ENCODE measurements around the gene TMEM8B.

The TMEM8B gene

GRCh38 chr9:35792024-35792813, 36.8 kb upstream of the TMEM8B start:
- H3K14ac ChIP-seq (ENCODE audit: low read length), result peak overlapping the region; percentile 48
- no CpG with 5 or more reads among the region's 34 CpGs for WGBS, 2 donors (ENCODE audit: extremely low coverage in 2 of 2, insufficient read length in 2 of 2, insufficient replicate concordance in 1 of 2)
- H2BK120ac ChIP-seq (ENCODE audit: low read depth, low read length), result no peak overlapping the region
- H4K8ac ChIP-seq (ENCODE audit: low read depth, low read length), result no peak overlapping the region
- H3K23ac ChIP-seq (ENCODE audit: low read depth, low read length, poor library complexity), result peak overlapping the region; percentile 80
- peak overlapping the region; percentile 70 for H2BK5ac ChIP-seq (ENCODE audit: low read length)
- H3K36me3 ChIP-seq (replicated peaks in 1 of 2; ENCODE audit: control insufficient read depth in 2 of 2, insufficient read depth in 2 of 2, low read length in 2 of 2), result peaks cover 0 to 4% of the 10 kb centered on the region in 2 donors
- peak overlapping the region; percentile 53 for H3K9ac ChIP-seq (ENCODE audit: low read depth, low read length, poor library complexity)
- peaks cover 6 to 7% of the 10 kb centered on the region in 2 donors for H3K4me1 ChIP-seq (ENCODE audit: control insufficient read depth in 2 of 2, insufficient read depth in 1 of 2, low read depth in 1 of 2, low read length in 2 of 2)
- no peak overlapping the region for H3K27ac ChIP-seq (replicated peaks; ENCODE audit: low read length)
- no peak overlapping the region for H2AFZ ChIP-seq (ENCODE audit: low read length)
- H3K9me3 ChIP-seq (replicated peaks in 1 of 2; ENCODE audit: control insufficient read depth in 2 of 2, insufficient read depth in 1 of 2, low read depth in 1 of 2, low read length in 2 of 2), result no peaks in the 10 kb centered on the region
- H3K4me2 ChIP-seq (ENCODE audit: insufficient read depth, low read length, poor library complexity, severe bottlenecking), result peak overlapping the region; percentile 75
- no peak overlapping the region for H2BK15ac ChIP-seq (ENCODE audit: low read length)
- peak overlapping the region; percentile 89 for H4K91ac ChIP-seq (ENCODE audit: low read depth, low read length, poor library complexity)
- DNase-seq (ENCODE audit: low spot score), result no peak
- H3K79me1 ChIP-seq (ENCODE audit: low read depth, low read length), result peaks cover 2% of the 10 kb centered on the region
- H3K27me3 ChIP-seq (ENCODE audit: control insufficient read depth in 3 of 3, insufficient read depth in 3 of 3, low read depth in 1 of 3, low read length in 3 of 3), result peaks cover 0 to 19% (median 0%) of the 10 kb centered on the region in 3 experiments
- peak overlapping the region; percentile 78 for H3K4ac ChIP-seq (ENCODE audit: low read length)
- H2BK12ac ChIP-seq (ENCODE audit: low read length), result peak overlapping the region; percentile 77
- no peak overlapping the region for H3K4me3 ChIP-seq (ENCODE audit: low read length in 2 of 2)
- H2AK5ac ChIP-seq (ENCODE audit: low read depth, low read length), result peak overlapping the region; percentile 91
- H3K18ac ChIP-seq (ENCODE audit: low read length), result peak overlapping the region; percentile 60

GRCh38 chr9:35792826-35793225, 36.2 kb upstream of the TMEM8B start:
- Histone ChIP-seq H3K4ac (ENCODE audit: low read length) (no peak overlapping the region), H3K79me1 (ENCODE audit: low read depth, low read length) (peaks cover 2% of the 10 kb centered on the region), H4K91ac (ENCODE audit: low read depth, low read length, poor library complexity) (no peak overlapping the region), H3K9me3 (replicated peaks in 1 of 2; ENCODE audit: control insufficient read depth in 2 of 2, insufficient read depth in 1 of 2, low read depth in 1 of 2, low read length in 2 of 2) (no peaks in the 10 kb centered on the region), H3K4me2 (ENCODE audit: insufficient read depth, low read length, poor library complexity, severe bottlenecking) (no peak overlapping the region), H3K4me1 (ENCODE audit: control insufficient read depth in 2 of 2, insufficient read depth in 1 of 2, low read depth in 1 of 2, low read length in 2 of 2) (peaks cover 6 to 7% of the 10 kb centered on the region in 2 donors), H2BK120ac (ENCODE audit: low read depth, low read length) (no peak overlapping the region), H2BK12ac (ENCODE audit: low read length) (no peak overlapping the region), H2AFZ (ENCODE audit: low read length) (no peak overlapping the region), H3K36me3 (replicated peaks in 1 of 2; ENCODE audit: control insufficient read depth in 2 of 2, insufficient read depth in 2 of 2, low read length in 2 of 2) (peaks cover 0 to 4% of the 10 kb centered on the region in 2 donors), H4K8ac (ENCODE audit: low read depth, low read length) (no peak overlapping the region), H3K4me3 (ENCODE audit: low read length in 2 of 2) (peak overlapping the region in 1 of 2 donors; percentile 3), H3K23ac (ENCODE audit: low read depth, low read length, poor library complexity) (no peak overlapping the region), H3K14ac (ENCODE audit: low read length) (no peak overlapping the region), H2AK5ac (ENCODE audit: low read depth, low read length) (no peak overlapping the region), H3K27me3 (ENCODE audit: control insufficient read depth in 3 of 3, insufficient read depth in 3 of 3, low read depth in 1 of 3, low read length in 3 of 3) (peaks cover 0 to 19% (median 0%) of the 10 kb centered on the region in 3 experiments), H3K9ac (ENCODE audit: low read depth, low read length, poor library complexity) (peak overlapping the region; percentile 53), H2BK5ac (ENCODE audit: low read length) (peak overlapping the region; percentile 27), H3K18ac (ENCODE audit: low read length) (no peak overlapping the region), H3K27ac (replicated peaks; ENCODE audit: low read length) (no peak overlapping the region), H2BK15ac (ENCODE audit: low read length) (no peak overlapping the region)
- WGBS, 2 donors (ENCODE audit: extremely low coverage in 2 of 2, insufficient read length in 2 of 2, insufficient replicate concordance in 1 of 2), result no CpG with 5 or more reads among the region's 14 CpGs
- no peak for DNase-seq (ENCODE audit: low spot score)

- Histone ChIP-seq H3K4ac (ENCODE audit: low read length) (no peak overlapping the region), H3K27ac (replicated peaks; ENCODE audit: low read length) (no peak overlapping the region), H3K4me2 (ENCODE audit: insufficient read depth, low read length, poor library complexity, severe bottlenecking) (no peak overlapping the region), H3K9ac (ENCODE audit: low read depth, low read length, poor library complexity) (no peak overlapping the region), H2AK5ac (ENCODE audit: low read depth, low read length) (no peak overlapping the region), H3K79me1 (ENCODE audit: low read depth, low read length) (peaks cover 2% of the 10 kb centered on the region), H3K4me1 (ENCODE audit: control insufficient read depth in 2 of 2, insufficient read depth in 1 of 2, low read depth in 1 of 2, low read length in 2 of 2) (peaks cover 6 to 7% of the 10 kb centered on the region in 2 donors), H3K9me3 (replicated peaks in 1 of 2; ENCODE audit: control insufficient read depth in 2 of 2, insufficient read depth in 1 of 2, low read depth in 1 of 2, low read length in 2 of 2) (no peaks in the 10 kb centered on the region), H2BK12ac (ENCODE audit: low read length) (no peak overlapping the region), H3K4me3 (ENCODE audit: low read length in 2 of 2) (no peak overlapping the region), H4K91ac (ENCODE audit: low read depth, low read length, poor library complexity) (no peak overlapping the region), H4K8ac (ENCODE audit: low read depth, low read length) (no peak overlapping the region), H3K36me3 (replicated peaks in 1 of 2; ENCODE audit: control insufficient read depth in 2 of 2, insufficient read depth in 2 of 2, low read length in 2 of 2) (peaks cover 0 to 4% of the 10 kb centered on the region in 2 donors), H3K27me3 (ENCODE audit: control insufficient read depth in 3 of 3, insufficient read depth in 3 of 3, low read depth in 1 of 3, low read length in 3 of 3) (peaks cover 0 to 19% (median 0%) of the 10 kb centered on the region in 3 experiments), H2BK120ac (ENCODE audit: low read depth, low read length) (no peak overlapping the region), H3K14ac (ENCODE audit: low read length) (no peak overlapping the region), H2BK5ac (ENCODE audit: low read length) (no peak overlapping the region), H2BK15ac (ENCODE audit: low read length) (no peak overlapping the region), H3K23ac (ENCODE audit: low read depth, low read length, poor library complexity) (no peak overlapping the region), H3K18ac (ENCODE audit: low read length) (no peak overlapping the region), H2AFZ (ENCODE audit: low read length) (no peak overlapping the region)
- no peak for DNase-seq (ENCODE audit: low spot score)
- no CpG with 5 or more reads among the region's 2 CpGs for WGBS, 2 donors (ENCODE audit: extremely low coverage in 2 of 2, insufficient read length in 2 of 2, insufficient replicate concordance in 1 of 2)
Measured at GRCh38 chr9:35793461-35793860, 35.6 kb upstream of the TMEM8B start.

GRCh38 chr9:35795695-35796094, 33.3 kb upstream of the TMEM8B start:
- no peak overlapping the region for H3K18ac ChIP-seq (ENCODE audit: low read length)
- no peak overlapping the region for H3K9ac ChIP-seq (ENCODE audit: low read depth, low read length, poor library complexity)
- H3K27ac ChIP-seq (replicated peaks; ENCODE audit: low read length), result no peak overlapping the region
- no peak overlapping the region for H2BK15ac ChIP-seq (ENCODE audit: low read length)
- no peak overlapping the region for H3K14ac ChIP-seq (ENCODE audit: low read length)
- H3K27me3 ChIP-seq (ENCODE audit: control insufficient read depth in 3 of 3, insufficient read depth in 3 of 3, low read depth in 1 of 3, low read length in 3 of 3), result peaks cover 0 to 39% (median 0%) of the 10 kb centered on the region in 3 experiments
- no peak overlapping the region for H4K91ac ChIP-seq (ENCODE audit: low read depth, low read length, poor library complexity)
- no peak overlapping the region for H2BK12ac ChIP-seq (ENCODE audit: low read length)
- no peak overlapping the region for H3K23ac ChIP-seq (ENCODE audit: low read depth, low read length, poor library complexity)
- peaks cover 3 to 4% of the 10 kb centered on the region in 2 donors for H3K4me1 ChIP-seq (ENCODE audit: control insufficient read depth in 2 of 2, insufficient read depth in 1 of 2, low read depth in 1 of 2, low read length in 2 of 2)
- no peak overlapping the region for H4K8ac ChIP-seq (ENCODE audit: low read depth, low read length)
- no peak for DNase-seq (ENCODE audit: low spot score)
- peaks cover 0 to 9% of the 10 kb centered on the region in 2 donors for H3K36me3 ChIP-seq (replicated peaks in 1 of 2; ENCODE audit: control insufficient read depth in 2 of 2, insufficient read depth in 2 of 2, low read length in 2 of 2)
- no peak overlapping the region for H2AFZ ChIP-seq (ENCODE audit: low read length)
- H3K4me2 ChIP-seq (ENCODE audit: insufficient read depth, low read length, poor library complexity, severe bottlenecking), result no peak overlapping the region
- peaks cover 2% of the 10 kb centered on the region for H3K79me1 ChIP-seq (ENCODE audit: low read depth, low read length)
- H2AK5ac ChIP-seq (ENCODE audit: low read depth, low read length), result no peak overlapping the region
- no peak overlapping the region for H3K4me3 ChIP-seq (ENCODE audit: low read length in 2 of 2)
- H2BK120ac ChIP-seq (ENCODE audit: low read depth, low read length), result no peak overlapping the region
- no peak overlapping the region for H2BK5ac ChIP-seq (ENCODE audit: low read length)
- H3K9me3 ChIP-seq (replicated peaks in 1 of 2; ENCODE audit: control insufficient read depth in 2 of 2, insufficient read depth in 1 of 2, low read depth in 1 of 2, low read length in 2 of 2), result no peaks in the 10 kb centered on the region
- no peak overlapping the region for H3K4ac ChIP-seq (ENCODE audit: low read length)
